ENCODE measurements around the gene CORO1C. TPM values are rescaled to one million over a fixed set of nuclear protein-coding genes. Genes with fewer than 3 reads are reported as not detected.
"Not testable (repeated sequence)": the region's sequence is repeated elsewhere in the genome, so short reads cannot be mapped to it uniquely, and the experiment has no call there.

CORO1C gene
- total RNA-seq, 1 donor from 2014 or later = 76.4 TPM

GRCh38 chr12:108666401-108666881 lies 64.9 kb downstream of the CORO1C start:
- intact Hi-C loops (cut with DNase I) = no loop called here
- ATAC-seq (peak; percentile 78), DNase-seq (ENCODE audit: missing footprints) (peak; percentile 78)

- DNase-seq (ENCODE audit: missing footprints) (no peak), ATAC-seq (peak; percentile 41)
- intact Hi-C loops (cut with DNase I) = loop anchor here (1.0 to 2.0 kb wide), 4 partner anchors 65 to 283 kb away; partner anchors contain the start of genes CORO1C and SSH1
Measured at GRCh38 chr12:108665608-108666202, 65.6 kb downstream of the CORO1C start.

- intact Hi-C loops (cut with DNase I) = loop anchor here (1.0 to 2.0 kb wide), 4 partner anchors 66 to 284 kb away; partner anchors contain the start of genes CORO1C and SSH1
- ATAC-seq = peak; percentile 91
- peak; percentile 77 for DNase-seq (ENCODE audit: missing footprints)
Measured at GRCh38 chr12:108664338-108665258, 66.7 kb downstream of the CORO1C start.

GRCh38 chr12:108663324-108664015 lies 67.8 kb downstream of the CORO1C start:
- no peak for ATAC-seq
- intact Hi-C loops (cut with DNase I) = loop anchor here (2.0 kb wide), 3 partner anchors 67 to 285 kb away; partner anchors contain the start of genes CORO1C and SSH1
- no peak for DNase-seq (ENCODE audit: missing footprints)

GRCh38 chr12:108658115-108658514 lies 73.2 kb downstream of the CORO1C start:
- DNase-seq (ENCODE audit: missing footprints); ATAC-seq; intact Hi-C loops (cut with DNase I): not testable (repeated sequence)

GRCh38 chr12:108657130-108657745 lies 74.1 kb downstream of the CORO1C start:
- ATAC-seq (no peak), DNase-seq (ENCODE audit: missing footprints) (no peak)
- intact Hi-C loops (cut with DNase I) = no loop called here

- ATAC-seq; DNase-seq (ENCODE audit: missing footprints); intact Hi-C loops (cut with DNase I): not testable (repeated sequence)
Measured at GRCh38 chr12:108656247-108656646, 75.1 kb downstream of the CORO1C start.

- intact Hi-C loops (cut with DNase I); ATAC-seq; DNase-seq (ENCODE audit: missing footprints): not testable (repeated sequence)
Measured at GRCh38 chr12:108655812-108656175, 75.5 kb downstream of the CORO1C start.

- intact Hi-C loops (cut with DNase I) = not testable (repeated sequence)
- ATAC-seq = peak; percentile 62
Measured at GRCh38 chr12:108654622-108655021, 76.7 kb downstream of the CORO1C start.

GRCh38 chr12:108653922-108654321 lies 77.4 kb downstream of the CORO1C start:
- peak; percentile 69 for ATAC-seq
- no peak for DNase-seq (ENCODE audit: missing footprints)
- intact Hi-C loops (cut with DNase I) = no loop called here

More at GRCh38 chr12:108654622-108655021, 76.7 kb downstream of the CORO1C start:
- DNase-seq (ENCODE audit: missing footprints) = not testable (repeated sequence)

GRCh38 chr12:108653082-108653516 lies 78.2 kb downstream of the CORO1C start:
- intact Hi-C loops (cut with DNase I) = no loop called here
- ATAC-seq = no peak
- DNase-seq (ENCODE audit: missing footprints) = no peak

- DNase-seq (ENCODE audit: missing footprints) = no peak
- intact Hi-C loops (cut with DNase I) = no loop called here
- ATAC-seq = no peak
Measured at GRCh38 chr12:108650083-108650482, 81.2 kb downstream of the CORO1C start.

GRCh38 chr12:108649669-108650068 lies 81.6 kb downstream of the CORO1C start:
- intact Hi-C loops (cut with DNase I) = loop anchor here (10.0 kb wide), 1 partner anchor 445 kb away; the partner anchor contains the start of genes ALKBH2 and UNG
- no peak for ATAC-seq
- peak; percentile 62 for DNase-seq (ENCODE audit: missing footprints)

GRCh38 chr12:108649126-108649525 lies 82.2 kb downstream of the CORO1C start:
- DNase-seq (ENCODE audit: missing footprints) (no peak), ATAC-seq (no peak)
- intact Hi-C loops (cut with DNase I) = loop anchor here (10.0 kb wide), 1 partner anchor 446 kb away; the partner anchor contains the start of genes ALKBH2 and UNG

GRCh38 chr12:108648371-108648770 lies 82.9 kb downstream of the CORO1C start:
- DNase-seq (ENCODE audit: missing footprints) (no peak), ATAC-seq (no peak)
- intact Hi-C loops (cut with DNase I) = loop anchor here (10.0 kb wide), 1 partner anchor 446 kb away; the partner anchor contains the start of genes ALKBH2 and UNG

GRCh38 chr12:108647585-108648287 lies 83.6 kb downstream of the CORO1C start:
- ATAC-seq (no peak), DNase-seq (ENCODE audit: missing footprints) (no peak)
- intact Hi-C loops (cut with DNase I) = loop anchor here (10.0 kb wide), 1 partner anchor 447 kb away; the partner anchor contains the start of genes ALKBH2 and UNG
